DND-41 (cell line): ENCODE results near the gene HMHB1.

ENCODE experiments used
- ATAC-seq: fragments of 200-7000 bp; cut with Tn5 transposase; 3 replicates; pipeline ENCODE4 v1.9.1; 2021; ENCODE audit warnings: low read depth; ENCODE audit not compliant: insufficient read depth
- DNase-seq: peaks from one replicate; pipeline ENCODE4 v3.0.0-alpha.2; 2020
- H2AFZ ChIP-seq: 2 replicates; pipeline ENCODE4 v1.6.0; 2012; ENCODE audit warnings: low read depth, low read length
- H3K27ac ChIP-seq: 2 replicates; pipeline ENCODE4 v1.5.1; 2012; ENCODE audit warnings: low read length, inconsistent platforms
- H3K27me3 ChIP-seq: fragments of 200-600 bp; sonication (generic); 2 replicates; pipeline ENCODE4 v1.6.0; 2012; ENCODE audit warnings: low read length, mild to moderate bottlenecking, inconsistent platforms; ENCODE audit not compliant: insufficient read depth, poor library complexity
- H3K36me3 ChIP-seq: 2 replicates; pipeline ENCODE4 v1.5.1; 2012; ENCODE audit warnings: low read length, inconsistent platforms; ENCODE audit not compliant: insufficient read depth
- H3K4me1 ChIP-seq: 2 replicates; pipeline ENCODE4 v1.5.1; 2012; ENCODE audit warnings: mild to moderate bottlenecking, low read length; ENCODE audit not compliant: insufficient read depth
- H3K4me2 ChIP-seq: 2 replicates; pipeline ENCODE4 v1.6.0; 2012; ENCODE audit warnings: mild to moderate bottlenecking, moderate library complexity, low read length, inconsistent platforms; ENCODE audit not compliant: insufficient read depth
- H3K4me3 ChIP-seq, 2 experiments: fragments of 200-600 bp in 1 of 2; shearing (Covaris generic) in 1 of 2; 2 replicates each; pipeline ENCODE4 v1.5.1; 2012 to 2016; ENCODE audit warnings: inconsistent platforms in 2 of 2, low read length in 2 of 2, mild to moderate bottlenecking in 2 of 2, low read depth in 1 of 2, moderate library complexity in 1 of 2
- H3K79me2 ChIP-seq: 2 replicates; pipeline ENCODE4 v1.6.0; 2012; ENCODE audit warnings: low read length, inconsistent platforms; ENCODE audit not compliant: insufficient read depth
- H3K9ac ChIP-seq: 2 replicates; pipeline ENCODE4 v1.6.0; 2012; ENCODE audit warnings: low read depth, mild to moderate bottlenecking, inconsistent platforms, low read length, moderate library complexity
- H3K9me3 ChIP-seq: 2 replicates; pipeline ENCODE4 v1.5.1; 2012; ENCODE audit warnings: low read length, moderate library complexity, mild to moderate bottlenecking, inconsistent platforms; ENCODE audit not compliant: insufficient read depth, severe bottlenecking
- H4K20me1 ChIP-seq: 2 replicates; pipeline ENCODE4 v1.6.0; 2012; ENCODE audit warnings: low read length; ENCODE audit not compliant: insufficient read depth
- EZH2 ChIP-seq: IDR thresholded peaks from 3 replicates; pipeline ENCODE4 v1.6.1; 2012; ENCODE audit warnings: borderline replicate concordance, low read depth, mild to moderate bottlenecking, moderate library complexity, low read length, inconsistent platforms; ENCODE audit not compliant: severe bottlenecking
- TF ChIP-seq, protein P1 (sequence below): IDR thresholded peaks from 2 replicates; pipeline ENCODE4 v1.5.1; 2012; ENCODE audit warnings: borderline replicate concordance, low read length, moderate library complexity, mild to moderate bottlenecking; ENCODE audit not compliant: poor library complexity, severe bottlenecking; ENCODE audit errors: extremely low read depth

Gene HMHB1

GRCh38 chr5:143782588-143783386 is 29.2 kb upstream of the HMHB1 start:
- no peaks in the 10 kb centered on the region for H3K79me2 ChIP-seq
- no peak overlapping the region for H3K9ac ChIP-seq
- DNase-seq (no peak), ATAC-seq (no peak)
- no peak overlapping the region for H3K4me2 ChIP-seq
- H3K4me3 ChIP-seq: no peak overlapping the region
- peaks cover 2% of the 10 kb centered on the region for H3K9me3 ChIP-seq
- H4K20me1 ChIP-seq: no peaks in the 10 kb centered on the region
- peaks cover 9% of the 10 kb centered on the region for H3K4me1 ChIP-seq
- H3K36me3 ChIP-seq: no peaks in the 10 kb centered on the region
- no peak overlapping the region for H2AFZ ChIP-seq
- TF ChIP-seq EZH2: no peak
- TF ChIP-seq, protein P1, sequence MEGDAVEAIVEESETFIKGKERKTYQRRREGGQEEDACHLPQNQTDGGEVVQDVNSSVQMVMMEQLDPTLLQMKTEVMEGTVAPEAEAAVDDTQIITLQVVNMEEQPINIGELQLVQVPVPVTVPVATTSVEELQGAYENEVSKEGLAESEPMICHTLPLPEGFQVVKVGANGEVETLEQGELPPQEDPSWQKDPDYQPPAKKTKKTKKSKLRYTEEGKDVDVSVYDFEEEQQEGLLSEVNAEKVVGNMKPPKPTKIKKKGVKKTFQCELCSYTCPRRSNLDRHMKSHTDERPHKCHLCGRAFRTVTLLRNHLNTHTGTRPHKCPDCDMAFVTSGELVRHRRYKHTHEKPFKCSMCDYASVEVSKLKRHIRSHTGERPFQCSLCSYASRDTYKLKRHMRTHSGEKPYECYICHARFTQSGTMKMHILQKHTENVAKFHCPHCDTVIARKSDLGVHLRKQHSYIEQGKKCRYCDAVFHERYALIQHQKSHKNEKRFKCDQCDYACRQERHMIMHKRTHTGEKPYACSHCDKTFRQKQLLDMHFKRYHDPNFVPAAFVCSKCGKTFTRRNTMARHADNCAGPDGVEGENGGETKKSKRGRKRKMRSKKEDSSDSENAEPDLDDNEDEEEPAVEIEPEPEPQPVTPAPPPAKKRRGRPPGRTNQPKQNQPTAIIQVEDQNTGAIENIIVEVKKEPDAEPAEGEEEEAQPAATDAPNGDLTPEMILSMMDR: no peak
- H3K27me3 ChIP-seq: no peaks in the 10 kb centered on the region
- H3K27ac ChIP-seq: no peak overlapping the region

DNA sequence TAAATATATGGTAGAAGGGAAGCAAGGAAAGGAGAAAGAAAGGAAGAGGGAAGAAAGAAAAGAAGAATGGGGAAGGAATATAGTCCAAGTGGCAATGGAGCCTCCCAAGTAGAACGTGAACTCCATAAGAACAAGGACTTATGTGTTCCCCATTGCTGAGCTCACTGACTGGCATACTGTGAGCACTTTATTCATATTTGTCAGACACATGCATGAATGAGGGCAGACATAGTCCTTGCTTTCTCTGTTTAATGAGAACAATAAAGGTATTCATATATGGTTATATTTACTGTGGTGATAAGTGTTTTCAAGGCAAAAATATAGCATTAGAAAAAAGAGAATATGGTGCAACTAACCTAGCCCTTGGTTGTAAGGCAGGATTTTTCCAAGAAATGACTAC is 23.6 kb upstream of the HMHB1 start:
- H3K4me2 ChIP-seq: no peak overlapping the region
- no peaks in the 10 kb centered on the region for H3K9me3 ChIP-seq
- H3K79me2 ChIP-seq: no peaks in the 10 kb centered on the region
- ATAC-seq (no peak), DNase-seq (no peak)
- no peaks in the 10 kb centered on the region for H3K27me3 ChIP-seq
- H2AFZ ChIP-seq: no peak overlapping the region
- TF ChIP-seq, protein P1: no peak
- TF ChIP-seq EZH2: no peak
- no peaks in the 10 kb centered on the region for H4K20me1 ChIP-seq
- H3K36me3 ChIP-seq: no peaks in the 10 kb centered on the region
- H3K4me3 ChIP-seq: no peak overlapping the region
- H3K4me1 ChIP-seq: peaks cover 18% of the 10 kb centered on the region
- no peak overlapping the region for H3K27ac ChIP-seq
- no peak overlapping the region for H3K9ac ChIP-seq

- TF ChIP-seq EZH2: no peak
- TF ChIP-seq, protein P1: no peak
- H3K9ac ChIP-seq: no peak overlapping the region
- no peaks in the 10 kb centered on the region for H3K27me3 ChIP-seq
- H3K4me3 ChIP-seq: no peak overlapping the region
- no peak overlapping the region for H3K4me2 ChIP-seq
- H3K79me2 ChIP-seq: no peaks in the 10 kb centered on the region
- DNase-seq (no peak), ATAC-seq (no peak)
- no peaks in the 10 kb centered on the region for H4K20me1 ChIP-seq
- H3K27ac ChIP-seq: no peak overlapping the region
- H3K4me1 ChIP-seq: peaks cover 18% of the 10 kb centered on the region
- H3K9me3 ChIP-seq: no peaks in the 10 kb centered on the region
- no peaks in the 10 kb centered on the region for H3K36me3 ChIP-seq
- peak overlapping the region; percentile 34; the same call in 1 of the 2 replicates for H2AFZ ChIP-seq
Observed at GRCh38 chr5:143790457-143791112, 21.4 kb upstream of the HMHB1 start.
